LNCaP clone FGC (cell line): Measurements from ENCODE around the gene ASXL3.

ENCODE experiments used
- DNase-seq: peaks from one replicate; pipeline ENCODE4 v3.0.0-alpha.2; 2011; ENCODE audit warnings: low read depth
- H3K4me3 ChIP-seq: 2 replicates; pipeline ENCODE4 v1.5.1; 2011; ENCODE audit warnings: mild to moderate bottlenecking, low read depth, low read length, control low read depth
- TF ChIP-seq, protein P1 (sequence below): IDR thresholded peaks from 2 replicates; pipeline ENCODE4 v1.5.1; 2012; ENCODE audit warnings: mild to moderate bottlenecking; ENCODE audit not compliant: control insufficient read depth, insufficient read depth; ENCODE audit errors: extremely low read depth

Gene ASXL3

DNA sequence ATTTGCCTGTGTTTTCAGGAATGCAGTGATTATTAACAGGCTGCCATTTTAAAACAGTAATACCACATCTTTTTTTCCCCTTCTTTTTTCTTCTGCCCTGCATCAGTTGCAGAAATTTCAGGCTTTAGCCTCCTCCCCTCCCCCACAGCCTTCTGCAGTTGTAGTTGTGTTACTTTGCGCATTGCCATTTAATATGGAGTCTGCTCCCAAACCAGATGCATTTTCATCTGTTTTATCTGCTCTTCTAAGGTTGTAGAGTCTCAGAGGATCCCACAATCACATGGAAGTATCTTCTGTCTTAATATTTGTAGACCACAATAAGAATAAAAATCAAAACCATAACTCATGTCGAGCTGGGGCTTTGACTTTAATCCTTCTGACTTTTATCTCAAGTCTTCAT, 3.8 kb downstream of the ASXL3 start:
- DNase-seq = no peak
- TF ChIP-seq, protein P1, sequence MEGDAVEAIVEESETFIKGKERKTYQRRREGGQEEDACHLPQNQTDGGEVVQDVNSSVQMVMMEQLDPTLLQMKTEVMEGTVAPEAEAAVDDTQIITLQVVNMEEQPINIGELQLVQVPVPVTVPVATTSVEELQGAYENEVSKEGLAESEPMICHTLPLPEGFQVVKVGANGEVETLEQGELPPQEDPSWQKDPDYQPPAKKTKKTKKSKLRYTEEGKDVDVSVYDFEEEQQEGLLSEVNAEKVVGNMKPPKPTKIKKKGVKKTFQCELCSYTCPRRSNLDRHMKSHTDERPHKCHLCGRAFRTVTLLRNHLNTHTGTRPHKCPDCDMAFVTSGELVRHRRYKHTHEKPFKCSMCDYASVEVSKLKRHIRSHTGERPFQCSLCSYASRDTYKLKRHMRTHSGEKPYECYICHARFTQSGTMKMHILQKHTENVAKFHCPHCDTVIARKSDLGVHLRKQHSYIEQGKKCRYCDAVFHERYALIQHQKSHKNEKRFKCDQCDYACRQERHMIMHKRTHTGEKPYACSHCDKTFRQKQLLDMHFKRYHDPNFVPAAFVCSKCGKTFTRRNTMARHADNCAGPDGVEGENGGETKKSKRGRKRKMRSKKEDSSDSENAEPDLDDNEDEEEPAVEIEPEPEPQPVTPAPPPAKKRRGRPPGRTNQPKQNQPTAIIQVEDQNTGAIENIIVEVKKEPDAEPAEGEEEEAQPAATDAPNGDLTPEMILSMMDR = no peak
- no peak overlapping the region for H3K4me3 ChIP-seq

DNA sequence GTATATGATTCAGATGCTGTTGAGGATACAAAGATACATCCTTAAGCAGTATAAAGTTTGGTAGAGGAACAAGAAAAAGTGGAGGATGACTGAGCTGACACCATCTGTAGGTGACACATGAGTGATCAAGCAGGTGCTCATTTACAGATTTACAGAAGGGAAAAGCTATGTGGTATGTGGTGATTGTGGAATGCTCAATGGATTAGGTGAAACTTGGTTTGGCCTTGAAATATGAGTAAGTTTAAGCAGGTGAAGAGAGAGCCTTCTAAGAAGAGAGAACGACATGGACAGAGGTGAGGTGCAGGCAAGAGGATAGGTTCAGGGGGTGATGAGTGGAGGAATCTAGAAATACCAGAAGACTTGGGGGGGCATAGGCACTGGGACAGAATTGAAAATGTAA, 5.9 kb downstream of the ASXL3 start:
- no peak overlapping the region for H3K4me3 ChIP-seq
- TF ChIP-seq, protein P1 = no peak
- DNase-seq = no peak

DNA sequence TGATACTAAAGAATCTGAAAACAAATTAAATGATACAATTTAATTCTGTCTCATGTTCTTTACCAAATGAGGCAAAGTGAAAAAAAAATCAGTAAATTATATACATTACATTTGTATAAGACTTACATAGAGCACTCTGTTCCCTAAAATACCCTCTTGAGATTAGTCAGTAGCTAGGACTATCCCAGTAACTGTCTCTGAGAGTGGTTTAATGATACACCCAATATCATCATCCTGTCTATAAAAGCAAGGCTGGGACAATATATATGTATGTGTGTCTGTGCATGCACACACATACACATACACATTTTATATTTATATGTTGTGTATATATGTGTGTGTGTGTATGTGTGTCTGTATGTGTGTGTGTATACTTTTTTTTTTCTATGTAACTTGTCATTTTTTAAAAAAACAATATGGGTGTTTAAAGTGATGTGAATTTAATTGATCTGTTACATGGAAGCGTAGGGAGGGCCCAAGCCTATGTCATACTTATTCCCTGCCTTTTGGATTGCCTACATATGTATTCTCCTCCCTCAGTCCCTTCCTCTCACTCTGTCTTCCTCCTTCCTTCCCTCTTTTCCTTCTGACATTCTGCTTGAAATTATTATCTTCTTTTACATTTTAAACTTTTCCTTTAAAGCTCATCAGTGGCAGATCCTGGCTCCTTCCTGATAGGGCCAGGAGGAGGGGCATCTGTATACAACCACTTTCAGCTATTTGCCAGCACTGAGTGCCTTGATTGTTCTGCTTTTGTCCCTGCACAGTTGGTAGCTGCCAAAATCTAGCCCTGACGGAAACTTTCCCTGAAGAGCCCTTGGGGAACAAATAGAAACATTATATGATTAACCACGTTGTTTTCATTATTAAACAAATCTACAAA, 6.8 kb downstream of the ASXL3 start:
- H3K4me3 ChIP-seq = no peak overlapping the region
- DNase-seq = no peak
- TF ChIP-seq, protein P1 = no peak

DNA sequence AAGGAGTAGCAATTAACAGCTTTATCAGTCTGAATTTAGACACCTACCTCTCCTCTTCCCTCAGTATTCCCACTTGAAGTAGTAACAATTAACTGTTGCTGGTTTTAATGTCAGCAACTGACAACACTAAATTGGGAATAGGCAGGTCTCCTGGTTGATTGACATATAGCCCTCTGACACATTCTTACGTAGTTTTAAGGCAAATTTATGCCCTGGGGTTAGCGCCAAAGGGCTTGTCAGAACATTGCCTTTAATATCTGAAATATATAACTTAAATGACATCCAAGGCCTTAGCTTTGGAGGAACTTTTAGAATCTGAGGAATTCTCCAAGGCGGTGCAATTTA, 7.4 kb downstream of the ASXL3 start:
- TF ChIP-seq, protein P1 = no peak
- H3K4me3 ChIP-seq = no peak overlapping the region

DNA sequence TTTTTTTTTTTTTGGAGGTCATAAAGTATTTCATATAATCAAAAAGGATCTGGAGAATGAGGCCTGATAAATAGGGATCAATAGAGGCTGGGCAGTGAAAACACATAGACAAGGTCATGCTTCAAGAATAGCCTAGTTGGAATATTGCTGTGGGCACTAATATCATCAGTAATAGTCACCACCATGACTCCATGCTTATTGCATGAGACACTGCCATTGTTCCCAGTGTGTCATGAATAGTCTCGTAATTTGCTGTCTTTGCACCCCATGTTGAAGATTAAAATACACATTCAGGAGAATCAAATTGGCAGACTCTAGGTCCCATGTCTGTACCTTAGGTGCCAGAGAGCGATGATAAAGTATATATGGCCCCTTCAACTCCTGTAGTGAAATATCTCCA, 10.3 kb downstream of the ASXL3 start:
- TF ChIP-seq, protein P1 = no peak
- DNase-seq = no peak
- no peak overlapping the region for H3K4me3 ChIP-seq

More for the DNA sequence above, 7.4 kb downstream of the ASXL3 start:
- no peak for DNase-seq

DNA sequence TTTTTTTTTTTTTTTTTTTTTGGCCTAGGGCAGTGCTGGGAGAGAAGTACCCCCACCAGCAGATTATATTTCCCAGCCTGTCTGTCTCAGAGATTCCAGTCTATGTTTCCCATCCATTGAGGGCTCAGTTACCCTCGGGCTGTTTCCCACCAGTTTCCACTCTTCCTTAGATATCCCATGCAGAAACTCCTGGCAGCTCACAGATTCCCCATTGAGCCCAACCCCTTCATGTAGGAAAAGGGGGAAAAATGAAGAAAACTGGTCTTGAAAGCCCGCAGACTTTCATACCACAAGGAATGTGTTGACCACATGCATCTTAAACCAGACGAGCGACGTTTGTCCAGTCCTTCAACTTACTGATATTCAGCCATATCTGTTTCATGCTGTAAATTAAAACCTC, 15.2 kb downstream of the ASXL3 start:
- TF ChIP-seq, protein P1 = no peak
- DNase-seq = no peak
- H3K4me3 ChIP-seq = no peak overlapping the region

DNA sequence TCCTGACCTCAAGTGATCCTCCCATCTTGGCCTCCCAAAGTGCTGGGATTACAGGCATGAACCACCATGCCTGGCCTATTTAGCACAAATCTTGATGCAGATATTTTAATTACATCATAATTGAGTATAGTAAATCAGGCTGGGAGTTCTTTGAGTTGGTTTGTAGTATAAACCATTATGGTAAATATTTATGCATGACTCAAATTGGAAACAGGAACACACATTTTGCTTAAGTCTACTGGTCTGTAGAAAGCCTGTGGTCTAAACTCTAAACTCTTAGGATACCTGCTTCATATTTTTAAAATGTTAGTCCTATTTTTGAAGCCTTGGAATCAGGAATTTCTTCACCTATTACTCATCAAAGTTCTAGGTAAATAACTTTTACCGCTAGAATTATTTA, 16.8 kb downstream of the ASXL3 start:
- TF ChIP-seq, protein P1 = no peak
- DNase-seq = no peak
- H3K4me3 ChIP-seq = no peak overlapping the region
